NAMALWA (cell line): ENCODE measurements around the gene PPP2R5B.
"Not testable (repeated sequence)": the region's sequence is repeated elsewhere in the genome, so short reads cannot be mapped to it uniquely, and the experiment has no call there.

Source experiments
- DNase-seq: peaks from one replicate; pipeline ENCODE4 v3.0.0-alpha.2; 2015; ENCODE audit warnings: low spot score

Gene PPP2R5B

DNA sequence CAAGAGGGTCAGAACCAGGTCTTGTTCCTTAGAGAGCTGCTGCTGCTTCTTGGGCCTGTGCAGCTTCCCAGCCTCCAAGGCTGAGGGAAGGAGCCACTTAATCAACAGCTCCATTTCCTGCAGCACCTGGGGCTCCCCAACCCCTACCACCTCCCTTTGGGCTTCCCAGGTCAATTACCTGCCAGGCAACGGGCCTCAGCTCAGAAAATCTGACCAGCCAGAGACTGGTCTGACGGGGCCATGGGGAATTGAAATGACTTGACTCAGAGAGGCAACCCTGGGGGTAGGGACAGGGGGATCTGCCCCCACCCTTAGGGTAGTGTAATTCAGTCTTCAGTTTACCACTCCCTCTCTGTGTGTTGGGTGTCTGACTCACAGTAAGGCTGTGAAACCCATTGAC lies 52.2 kb downstream of the PPP2R5B start:
- no peak for DNase-seq

DNA sequence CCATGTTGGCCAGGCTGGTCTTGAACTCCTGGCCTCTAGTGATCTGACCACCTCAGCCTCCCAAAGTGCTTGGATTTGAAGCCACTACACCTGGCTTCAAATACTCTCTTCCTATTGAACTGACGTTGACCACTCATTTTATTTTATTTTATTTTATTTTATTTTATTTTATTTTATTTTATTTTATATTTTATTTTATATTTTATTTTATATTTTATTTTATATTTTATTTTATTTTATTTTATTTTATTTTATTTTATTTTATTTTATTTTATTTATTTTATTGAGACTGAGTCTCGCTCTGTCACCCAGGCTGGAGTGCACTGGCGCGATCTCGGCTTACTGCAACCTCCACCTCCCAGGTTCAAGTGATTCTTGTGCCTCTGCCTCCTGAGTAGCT lies 58.9 kb downstream of the PPP2R5B start:
- DNase-seq, result not testable (repeated sequence)
